GM12891 (cell line): ENCODE data around the gene ABCB7.

Experiments used
- POLR2A ChIP-seq: IDR thresholded peaks from 2 replicates; pipeline ENCODE4 v1.6.1; 2011; ENCODE audit warnings: low read depth, low read length, control low read depth
- POLR2AphosphoS5 ChIP-seq: IDR thresholded peaks from 2 replicates; pipeline ENCODE4 v1.6.1; 2011; ENCODE audit warnings: low read depth, low read length, control low read depth
- POU2F2 ChIP-seq: IDR thresholded peaks from 2 replicates; pipeline ENCODE4 v1.6.1; 2011; ENCODE audit warnings: low read depth, mild to moderate bottlenecking, control low read depth, low read length, moderate library complexity
- TAF1 ChIP-seq: IDR thresholded peaks from 2 replicates; pipeline ENCODE4 v1.6.1; 2011; ENCODE audit warnings: low read depth, low read length, control low read depth

DNA sequence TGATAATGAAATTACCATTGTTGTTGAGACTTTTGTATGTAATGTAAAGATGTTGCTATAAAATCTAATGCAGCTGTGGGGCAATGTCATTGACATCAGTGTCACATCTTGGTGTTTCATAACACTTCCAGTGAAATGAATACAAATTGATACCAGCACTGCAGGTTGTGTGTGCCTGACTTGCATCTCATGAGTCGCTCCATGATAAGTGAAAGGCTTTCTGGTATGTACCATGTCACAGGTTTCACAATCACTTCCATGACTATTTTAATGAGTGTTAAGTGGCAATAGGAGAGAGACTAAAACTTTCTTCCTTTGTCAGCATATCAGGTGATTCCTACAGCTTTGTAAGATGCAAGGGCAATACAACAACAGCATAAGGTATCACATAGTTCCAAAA, 94.4 kb downstream of the ABCB7 start:
- TF ChIP-seq POLR2A, result no peak
- no peak for TF ChIP-seq TAF1
- TF ChIP-seq POLR2AphosphoS5, result no peak
- no peak for TF ChIP-seq POU2F2
